ENCODE data around the gene ZNF526.

Gene ZNF526
- total RNA-seq = 6.5 to 16.2 reads per million in 2 donors

GRCh38 chr19:42219812-42220750, at the start of gene ZNF526:
TSS of gene ZNF526 (plus strand) at chr19:42220312. CDS start at chr19:42224404, 4,092 bp downstream.
- peak; percentile 92 to 98 (median 96) for DNase-seq

DNA sequence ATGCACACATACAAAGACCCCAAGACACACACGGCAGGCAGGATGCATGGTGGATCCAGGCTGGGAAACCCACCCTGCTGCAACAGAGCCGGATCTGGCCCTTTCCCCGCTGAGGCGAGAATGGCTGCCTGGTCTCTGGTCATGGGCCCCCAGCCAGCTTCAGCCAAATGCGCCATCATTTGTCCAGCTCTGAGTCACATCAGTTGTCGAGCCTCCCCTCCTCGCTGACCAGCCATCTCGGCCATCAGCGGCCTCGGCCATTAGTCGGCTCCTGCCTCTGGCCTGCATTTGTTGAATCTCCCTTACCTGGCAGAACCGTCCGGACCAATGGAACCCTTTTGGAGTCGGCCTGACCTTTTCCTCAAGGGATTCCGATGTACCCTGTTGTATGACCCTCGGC, 49.4 kb upstream of the ZNF526 start:
- DNase-seq = no peak

DNA sequence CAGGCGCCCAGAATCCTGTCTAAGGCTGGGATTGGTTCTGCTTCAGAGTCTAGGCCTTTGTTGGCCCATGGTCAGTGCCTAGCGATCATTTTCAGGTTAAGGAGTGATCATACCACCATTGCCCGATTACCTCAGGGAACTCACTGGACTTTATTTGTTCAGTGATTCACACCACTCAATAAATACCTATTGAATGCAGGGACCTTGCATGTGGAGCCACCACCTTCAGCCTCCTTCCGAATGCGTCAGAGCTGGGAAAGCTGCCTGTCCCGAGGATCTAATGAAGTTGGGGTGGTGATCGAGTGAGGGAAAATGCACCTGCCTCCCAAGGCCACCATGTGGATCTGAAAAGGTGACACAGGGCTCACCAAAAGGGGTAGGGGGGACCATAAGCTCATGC, 47.9 kb upstream of the ZNF526 start:
- DNase-seq = no peak

GRCh38 chr19:42173695-42174094, 46.4 kb upstream of the ZNF526 start:
- DNase-seq = no peak

GRCh38 chr19:42174188-42174587, 45.9 kb upstream of the ZNF526 start:
- no peak for DNase-seq

DNA sequence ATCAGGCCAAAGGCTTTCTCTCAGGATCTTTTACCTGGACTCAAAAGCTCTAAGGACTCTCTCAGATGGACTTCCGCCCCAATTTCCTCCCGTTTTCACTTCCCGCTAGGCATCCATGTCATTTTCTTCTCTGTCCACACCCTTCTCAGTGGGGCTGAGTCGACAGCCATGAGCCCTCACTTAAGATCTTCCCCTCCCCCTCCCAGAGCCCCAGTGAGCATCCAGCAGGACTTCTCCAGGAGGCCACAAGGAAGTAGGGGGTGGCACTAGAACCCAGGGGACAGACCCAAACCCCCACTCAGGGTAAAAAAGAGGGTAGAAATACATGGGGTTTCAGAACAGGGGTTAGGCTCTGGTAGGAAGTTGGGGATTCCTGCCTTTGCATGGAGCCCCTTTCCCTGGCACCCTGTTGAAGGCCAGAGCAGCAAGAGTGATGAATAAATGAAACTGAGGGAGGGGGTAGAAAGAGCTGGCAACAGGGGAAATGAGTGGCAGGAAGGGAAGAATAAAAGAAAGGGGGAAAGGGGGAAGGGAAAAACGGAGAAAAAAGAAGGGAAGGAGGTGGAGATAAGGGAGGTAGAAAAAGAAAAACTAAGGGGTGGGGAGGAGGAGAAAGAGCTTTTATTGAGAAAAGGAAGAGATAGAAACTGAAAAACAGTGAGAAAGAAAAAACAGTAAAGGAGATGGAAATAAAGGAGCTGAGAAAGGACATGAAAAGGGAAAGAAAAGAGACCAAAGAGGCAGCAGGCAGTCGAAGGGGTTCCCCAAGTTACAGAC, 45.0 kb upstream of the ZNF526 start:
- DNase-seq = no peak

- no peak for DNase-seq
Measured at GRCh38 chr19:42175952-42176648, 44.0 kb upstream of the ZNF526 start.

DNA sequence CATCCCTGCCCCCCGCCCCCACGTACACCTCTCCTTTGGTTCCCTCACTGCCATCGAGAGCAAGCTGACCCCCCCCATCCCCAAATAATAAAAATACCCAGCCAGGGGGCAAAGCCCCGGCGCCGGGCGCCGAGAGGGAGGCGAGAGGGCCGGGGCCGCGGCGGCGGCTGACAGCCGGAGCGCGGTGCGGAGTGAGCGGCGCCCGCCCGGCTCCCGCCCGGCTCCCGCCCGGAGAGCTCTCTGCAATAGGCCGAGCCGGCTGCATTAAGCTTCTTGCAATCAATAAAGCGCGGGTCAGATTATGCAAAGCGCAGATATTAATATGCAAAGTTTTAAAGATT, 43.5 kb upstream of the ZNF526 start:
- no peak for DNase-seq

GRCh38 chr19:42176990-42177685, 43.0 kb upstream of the ZNF526 start:
- peak; percentile 55 to 81 (median 69) for DNase-seq

DNA sequence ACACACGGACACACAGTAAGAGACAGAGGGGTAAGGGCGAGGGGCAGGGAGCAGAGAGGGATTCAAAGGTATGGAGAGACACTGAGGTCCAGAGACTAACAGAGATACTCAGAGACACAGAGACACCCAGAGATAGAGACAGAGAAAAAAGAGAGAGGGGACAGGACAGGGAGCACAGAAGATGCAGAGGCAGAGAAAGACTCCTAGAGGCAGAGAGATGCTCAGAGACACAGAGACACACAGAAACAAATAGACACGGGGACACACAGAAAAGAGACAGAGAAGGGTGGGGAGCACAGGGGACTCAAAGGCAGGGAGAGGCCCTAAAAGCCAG, 42.5 kb upstream of the ZNF526 start:
- no peak for DNase-seq

DNA sequence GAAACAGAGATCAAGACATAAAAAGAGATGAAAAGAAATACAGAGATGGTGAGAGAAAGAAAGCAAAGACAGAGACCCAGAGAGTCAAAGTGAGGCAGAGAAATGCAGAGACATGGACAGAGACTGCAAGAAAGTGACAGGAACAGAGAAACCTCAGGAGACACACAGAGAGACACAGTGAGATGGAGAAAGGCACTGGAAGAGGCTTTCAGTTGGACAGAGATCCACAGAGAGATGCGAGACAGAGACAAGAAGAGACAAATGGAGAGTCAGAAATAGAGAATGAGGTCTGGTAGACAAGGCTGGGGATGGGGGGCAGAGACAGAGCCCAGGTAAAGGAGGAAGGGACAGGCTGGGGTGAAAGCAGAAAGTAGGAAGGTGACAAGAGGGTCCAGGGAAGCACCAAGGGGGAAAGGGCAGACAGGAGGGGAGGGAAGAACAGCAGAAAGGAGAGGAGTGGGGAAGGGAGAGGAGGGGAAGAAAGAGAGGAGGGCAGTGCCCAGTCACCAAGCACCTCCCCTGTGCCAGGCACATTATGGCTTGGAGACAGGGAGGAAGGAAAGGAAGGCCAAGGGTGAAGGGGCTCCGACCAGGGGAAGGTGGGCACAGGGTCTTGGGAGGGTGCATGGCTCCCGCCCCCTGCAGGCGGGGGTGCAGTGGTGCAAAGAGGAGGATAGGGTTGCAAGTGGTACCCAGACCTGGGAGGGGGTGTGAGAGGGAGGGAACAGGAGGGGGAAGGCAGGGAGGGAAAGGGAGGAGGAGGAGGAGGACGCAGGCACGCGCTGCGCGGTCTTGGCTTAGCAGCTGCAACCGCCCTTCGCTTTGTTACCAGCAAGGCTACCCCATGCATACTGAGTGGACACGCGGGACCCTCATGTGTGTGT, 41.1 kb upstream of the ZNF526 start:
- no peak for DNase-seq

DNA sequence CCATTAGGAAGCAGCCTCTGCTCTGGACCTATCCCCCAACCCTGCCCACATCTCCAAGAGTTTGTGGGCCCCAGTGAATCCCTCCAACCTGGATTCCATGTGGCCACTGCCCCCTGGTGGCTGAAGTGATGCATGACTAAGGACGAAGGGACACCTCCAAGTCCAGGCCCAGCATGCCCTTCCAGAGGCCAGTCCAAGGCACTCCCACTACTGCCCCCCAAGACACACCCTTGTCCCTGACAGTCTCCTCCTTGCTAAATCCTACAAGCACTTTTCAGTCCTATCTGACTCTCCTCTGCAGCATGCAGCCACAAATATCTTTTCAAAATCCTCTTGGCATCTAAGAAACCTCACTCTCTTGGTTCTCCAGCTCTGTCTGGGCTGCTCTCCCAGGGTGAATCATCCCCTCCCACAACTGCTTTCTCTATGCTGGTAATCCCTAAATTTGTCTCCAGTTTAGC, 35.7 kb upstream of the ZNF526 start:
- peak; percentile 33 to 65 (median 56) for DNase-seq

DNA sequence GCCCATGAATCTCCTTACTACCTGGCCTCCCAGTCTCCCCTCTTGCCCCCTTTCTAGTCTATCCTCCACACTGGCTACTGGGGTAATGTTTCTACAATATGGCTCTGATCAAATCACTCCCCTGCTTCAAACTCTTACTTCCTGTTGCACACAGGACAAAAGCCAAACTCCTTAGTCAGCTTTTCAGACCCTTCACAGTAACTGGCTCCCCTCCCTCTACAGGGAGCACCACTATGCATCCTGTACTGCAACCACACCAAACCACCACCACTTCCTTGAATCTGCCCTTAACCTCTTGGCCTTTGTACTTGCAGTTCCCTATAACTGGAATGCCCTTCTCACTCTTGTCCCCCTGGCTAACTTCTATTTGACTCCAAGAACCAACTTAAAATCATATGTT, 34.8 kb upstream of the ZNF526 start:
- peak in 2 of 5 experiments; percentile 30 to 91 for DNase-seq

DNA sequence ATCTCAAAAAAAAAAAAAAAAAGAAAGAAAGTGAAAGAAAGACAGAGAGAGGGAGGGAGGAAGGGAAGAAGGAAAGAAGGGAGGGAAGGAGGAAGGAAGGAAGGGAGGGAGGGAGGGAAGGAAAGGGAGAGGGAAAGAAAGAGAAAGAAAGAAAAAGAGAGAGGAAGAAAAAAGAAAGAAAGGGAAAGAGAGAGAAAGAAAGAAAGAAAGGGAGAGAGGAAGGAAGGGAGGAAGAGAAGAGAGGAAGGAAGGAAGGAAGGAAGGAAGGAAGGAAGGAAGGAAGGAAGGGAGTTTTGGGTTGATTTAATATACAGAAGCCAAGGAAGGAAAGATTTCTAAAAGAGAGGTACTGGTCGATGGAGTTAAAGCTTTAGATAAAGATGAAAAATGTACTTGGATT, 31.4 kb upstream of the ZNF526 start:
- no peak for DNase-seq

GRCh38 chr19:42189133-42189532, 31.0 kb upstream of the ZNF526 start:
- no peak for DNase-seq

GRCh38 chr19:42191330-42191729, 28.8 kb upstream of the ZNF526 start:
- DNase-seq = no peak

GRCh38 chr19:42191855-42192254, 28.3 kb upstream of the ZNF526 start:
- DNase-seq = no peak

DNA sequence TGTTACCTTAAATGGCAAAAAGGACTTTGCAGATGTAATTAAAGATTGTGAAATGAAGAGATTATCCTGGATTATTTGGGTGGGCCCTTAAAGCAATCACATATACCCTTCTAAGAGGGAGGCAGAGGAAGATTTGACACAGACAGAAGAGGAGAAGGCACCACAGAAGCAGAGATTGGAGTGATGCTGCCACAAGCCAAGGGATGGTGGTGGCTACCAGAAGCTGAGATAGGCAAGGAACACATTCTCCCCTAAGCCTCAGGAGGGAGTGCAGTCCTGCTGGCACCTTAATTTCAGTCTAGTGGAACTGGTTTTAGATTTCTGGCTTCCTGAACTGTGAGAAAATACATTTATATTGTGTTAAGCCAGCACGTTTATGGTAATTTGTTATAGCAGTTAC, 26.8 kb upstream of the ZNF526 start:
- no peak for DNase-seq

- DNase-seq = no peak
Measured at GRCh38 chr19:42193706-42194105, 26.4 kb upstream of the ZNF526 start.

DNA sequence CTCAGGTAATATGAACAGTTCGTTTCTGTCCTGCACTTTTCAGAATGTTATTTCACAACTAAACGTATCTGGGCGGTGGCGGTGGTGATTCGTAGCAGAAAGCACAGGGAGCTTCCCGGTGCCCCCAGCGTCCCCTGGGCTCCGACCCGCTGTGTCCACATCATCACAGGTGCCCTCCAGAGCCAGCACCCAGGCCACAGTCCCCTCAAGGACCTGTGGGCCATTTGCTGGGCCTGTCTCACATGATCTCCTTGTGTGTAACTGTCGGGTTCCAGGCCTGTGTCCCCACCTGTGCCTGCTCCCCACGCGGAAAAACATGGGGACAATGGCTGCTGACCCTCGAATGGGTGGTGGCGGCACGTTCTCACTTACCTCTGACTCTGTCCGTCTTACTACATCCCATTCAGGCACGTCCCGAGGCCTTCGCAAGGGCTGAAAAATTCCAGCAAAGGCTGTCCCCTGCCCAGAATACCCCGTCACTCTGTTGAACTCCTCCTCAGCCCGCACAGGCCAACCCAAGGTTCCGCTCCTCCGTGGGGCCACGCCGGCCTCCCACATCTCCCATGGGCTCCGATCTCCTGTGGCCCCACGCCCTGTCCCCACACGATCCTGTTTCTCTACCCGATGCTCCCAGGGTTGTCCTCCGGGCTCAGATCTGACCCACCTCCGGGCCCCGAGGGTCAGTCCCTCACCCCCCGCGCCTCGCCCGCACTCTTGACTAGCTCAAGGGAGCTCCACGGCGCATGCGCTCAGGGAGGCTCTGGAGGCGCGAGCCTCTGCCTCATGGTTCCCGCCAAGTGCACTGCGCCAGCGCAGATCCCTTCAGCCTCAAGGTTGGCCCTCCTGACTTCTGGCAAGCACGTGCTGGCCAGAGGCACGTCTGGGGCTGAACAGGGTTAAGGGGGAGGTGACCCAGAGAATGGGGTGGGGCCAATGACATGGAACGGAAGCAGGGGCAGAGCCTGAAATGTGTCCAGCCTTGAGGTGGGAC, 23.8 kb upstream of the ZNF526 start:
- DNase-seq = no peak
